Heart right ventricle (tissue), 16 donors: Measurements from ENCODE around the gene SFXN3. TPM values are rescaled to one million over a fixed set of nuclear protein-coding genes. Genes with fewer than 3 reads are reported as not detected.

Experiments used
- ATAC-seq, 8 donors: fragments of 200-7000 bp; cut with Tn5 transposase; one replicate each; pipeline ENCODE4 v1.9.1; 2020; ENCODE audit warnings: mild to moderate bottlenecking in 8 of 8, moderate library complexity in 8 of 8, moderate number of reproducible peaks in 1 of 8
- DNase-seq, 2 donors: peaks; one replicate each; pipeline ENCODE4 v3.0.0-alpha.2; 2020
- H3K27ac ChIP-seq, 10 donors: fragments of 200-600 bp; sonication (generic) in 2 of 10; one replicate each; pipeline versions ENCODE4 v1.5.0 to v1.8.0; 2020 to 2022; ENCODE audit warnings: mild to moderate bottlenecking in 3 of 10
- H3K27me3 ChIP-seq, 7 donors: fragments of 200-600 bp; one replicate each; pipeline ENCODE4 v1.8.0; 2021 to 2022; ENCODE audit warnings: mild to moderate bottlenecking in 2 of 7
- H3K36me3 ChIP-seq, 9 donors: fragments of 200-600 bp; sonication (generic) in 1 of 9; one replicate each; pipeline versions ENCODE4 v1.5.0 to v1.8.0; 2020 to 2022; ENCODE audit warnings: mild to moderate bottlenecking in 2 of 9
- H3K4me1 ChIP-seq, 9 donors: fragments of 200-600 bp; sonication (generic) in 1 of 9; one replicate each; pipeline versions ENCODE4 v1.5.0 to v1.8.0; 2020 to 2022; ENCODE audit warnings: mild to moderate bottlenecking in 4 of 9
- H3K4me3 ChIP-seq, 10 donors: fragments of 200-600 bp; sonication (generic) in 2 of 10; one replicate each; pipeline versions ENCODE4 v1.5.0 to v1.8.0; 2020 to 2022; ENCODE audit warnings: mild to moderate bottlenecking in 7 of 10, moderate library complexity in 2 of 10
- H3K9me3 ChIP-seq, 11 donors: fragments of 200-600 bp in 10 of 11; sonication (generic) in 2 of 11; one replicate each; pipeline versions ENCODE4 v1.5.0 to v1.8.0; 2013 to 2022; ENCODE audit warnings: mild to moderate bottlenecking in 2 of 11, control low read depth in 1 of 11, moderate library complexity in 1 of 11
- CTCF ChIP-seq, 9 donors: fragments of 200-600 bp; sonication (generic) in 2 of 9; IDR thresholded peaks; one replicate each; pipeline versions ENCODE4 v1.5.0 to v1.8.0; 2021 to 2022; ENCODE audit warnings: antibody characterized with exemption in 9 of 9, mild to moderate bottlenecking in 5 of 9, moderate library complexity in 1 of 9
- WGBS, 2 donors: extraction: QIAGEN DNeasy Blood & Tissue Kit; methylation state at CpG; one replicate each; pipeline ENCODE4 v1.1.7; 2013; ENCODE audit warnings: inconsistent platforms in 1 of 2; 5-methylcytosine and 5-hydroxymethylcytosine counted together
- intact Hi-C, 10 donors: fragments of 100-400 bp; cut with DNase I; formaldehyde crosslinking; loops; one replicate each; pipeline versions ENCODE4 v1.11.1 to v1.14.2; 2022
- polyA plus RNA-seq, 2 donors: library from polyadenylated mRNA; stranded (reverse); fragments of 200-250 nt; gene quantifications; one replicate each; pipeline ENCODE4 v1.2.3, GENCODE V29; 2013
- total RNA-seq, 10 donors: library from RNA; stranded (reverse); fragmentation: NEBNext Ultra II Directional in 3 of 10; extraction: Animal tissue kit (Norgen Biotek cat#: 25700) in 3 of 10; gene quantifications; one replicate each; pipeline versions ENCODE4 v1.2.1 to v1.2.4, GENCODE V29; 2021 to 2023
- donor health status: Arrhythmogenic right ventricular cardiomyopathy.
- donor health status: ischemic (EF 13 %, LVEDD 7.1; RV severe dilation, severe dysfunction).
- donor health status: healthy with polysubstance abuse.
- donor health status: DM: no; HTN: yes; CAD: no.
- donor health status: DM: no; HTN: no; CAD: no.
- donor health status: ischemic (EF 25% LVEDD 6.9; RV normal size, moderate dysfunction).
- donor health status: ischemic (EF 25% LVEDD 5.7; RV mildly dilated, moderate dysfunction).
- donor health status: healthy.
- donor health status: DM: yes; HTN: yes; CAD: no.
- donor health status: Ischemic cardiomyopathy.
- donor health status: ischemic (EF 35%, LVEDD 5.7; RV mildly dilated, moderate dysfunction).
- donor health status: nonischemic (EF 11% LVEDD 7.7; RV severe dilation, severe dysfunction).
- donor health status: DM: yes; HTN: yes; CAD: no.
- donor health status: PGD.
- donor health status: ischemic (EF 29% LVEDD 5.4; RV normal size, mild dysfunction).
- donor health status: nonischemic (EF 23%, LVEDD 6.1; RV moderate dilation, normal function).

The SFXN3 gene
- total and polyA plus RNA-seq, 12 donors, result 8.4 to 25.7 (median 15.4) TPM

DNA sequence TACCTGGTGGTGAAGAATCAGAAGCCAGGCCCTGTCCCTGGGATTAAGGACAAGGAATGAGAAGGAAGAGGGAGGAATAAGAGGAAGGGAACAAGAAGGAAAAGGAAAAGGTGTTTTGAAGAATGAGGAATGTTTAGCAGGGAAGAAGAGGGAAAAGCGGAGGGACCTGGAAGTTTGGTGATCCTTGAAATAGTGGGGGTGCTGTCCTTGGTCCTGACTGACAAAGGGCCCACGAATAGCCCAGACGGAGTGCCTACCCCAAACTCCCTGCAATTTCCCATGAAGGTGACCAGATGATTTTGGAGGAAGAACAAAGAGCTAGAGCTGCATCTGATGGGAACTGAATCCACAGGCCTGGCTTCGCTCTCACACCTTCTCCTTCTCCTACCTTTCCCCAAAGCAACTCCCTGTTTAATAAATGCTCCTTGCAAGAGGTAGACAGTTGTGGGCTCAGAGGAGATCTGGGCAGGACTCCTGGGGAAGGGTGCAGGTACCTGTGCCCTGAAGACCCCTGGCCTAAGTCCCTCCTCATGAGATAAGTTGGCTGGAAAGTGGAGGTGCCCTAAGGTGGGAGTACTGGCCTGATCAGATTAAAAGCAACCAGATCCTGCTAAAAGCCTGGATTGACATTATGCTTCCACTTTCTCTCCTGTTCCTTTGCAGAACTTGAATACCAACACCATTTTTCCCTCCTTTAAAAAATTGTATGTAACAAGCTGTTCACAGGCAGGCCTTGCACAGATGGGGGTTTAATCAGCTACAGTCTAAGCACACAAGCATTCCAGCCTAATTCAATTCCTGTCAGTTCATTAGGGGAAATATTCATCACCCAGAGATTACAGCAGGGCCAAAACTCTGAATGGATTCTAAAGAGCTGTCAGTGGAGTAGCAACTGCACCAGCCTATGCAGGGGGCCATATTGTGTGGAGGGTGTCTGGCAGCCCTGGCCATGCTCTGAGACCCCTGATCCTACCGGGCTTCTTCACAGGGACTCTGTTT, 50.2 kb downstream of the SFXN3 start:
- intact Hi-C loops, result no loop called here
- 29 to 34% methylated on average over 5 of the region's 5 CpGs for WGBS, 2 donors

GRCh38 chr10:101085846-101086245, 54.8 kb downstream of the SFXN3 start:
- intact Hi-C loops, result no loop called here
- TF ChIP-seq CTCF (IDR thresholded peaks at IDR 0.05), result no peak
- DNase-seq (no peak), ATAC-seq (no peak)
- H3K27me3 ChIP-seq, result peaks cover 0 to 98% (median 79%) of the 10 kb centered on the region in 7 donors
- no peaks in the 10 kb centered on the region for H3K4me1 ChIP-seq
- no peak overlapping the region for H3K4me3 ChIP-seq
- no peak overlapping the region for H3K27ac ChIP-seq
- 79 to 83% methylated on average over 6 of the region's 6 CpGs for WGBS, 2 donors
- H3K36me3 ChIP-seq, result no peaks in the 10 kb centered on the region
- no peaks in the 10 kb centered on the region for H3K9me3 ChIP-seq

More for the DNA sequence above, 50.2 kb downstream of the SFXN3 start:
- H3K4me3 ChIP-seq, result no peak overlapping the region
- no peak for TF ChIP-seq CTCF (IDR thresholded peaks at IDR 0.05)
- no peaks in the 10 kb centered on the region for H3K4me1 ChIP-seq
- no peaks in the 10 kb centered on the region for H3K9me3 ChIP-seq
- ATAC-seq (peak in 1 of 8 donors; percentile 19), DNase-seq (no peak)
- H3K27ac ChIP-seq, result no peak overlapping the region
- H3K36me3 ChIP-seq, result no peaks in the 10 kb centered on the region
- H3K27me3 ChIP-seq, result peaks cover 0 to 90% (median 70%) of the 10 kb centered on the region in 7 donors

DNA sequence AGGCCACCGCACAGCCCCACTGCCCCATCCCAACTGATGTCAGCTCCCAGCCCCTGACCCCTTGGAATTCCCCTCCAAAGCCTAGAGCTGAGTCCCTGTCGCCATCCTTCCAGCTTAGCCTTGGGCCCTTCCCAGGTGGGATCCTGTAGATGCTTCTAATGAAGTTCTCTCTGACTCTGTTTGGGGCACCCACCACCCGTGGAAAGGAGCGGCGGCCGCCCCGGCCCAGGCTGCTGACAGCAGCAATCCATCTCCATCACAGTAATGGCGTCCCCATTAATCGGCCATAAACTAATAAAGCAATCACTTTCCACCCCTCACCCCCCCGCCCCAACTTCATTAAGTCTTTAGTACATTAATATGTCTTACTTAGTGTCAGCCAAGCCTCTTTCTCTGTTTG, 56.3 kb downstream of the SFXN3 start:
- ATAC-seq, result no peak
- no peaks in the 10 kb centered on the region for H3K9me3 ChIP-seq
- intact Hi-C loops, result no loop called here
- no peaks in the 10 kb centered on the region for H3K4me1 ChIP-seq
- H3K36me3 ChIP-seq, result no peaks in the 10 kb centered on the region
- H3K4me3 ChIP-seq, result no peak overlapping the region
- peaks cover 0 to 100% (median 83%) of the 10 kb centered on the region in 7 donors for H3K27me3 ChIP-seq
- no peak for TF ChIP-seq CTCF (IDR thresholded peaks at IDR 0.05)
- H3K27ac ChIP-seq, result no peak overlapping the region
- 81 to 91% methylated on average over 10 of the region's 10 CpGs for WGBS, 2 donors
- DNase-seq, result no peak

GRCh38 chr10:101087965-101088364, 56.9 kb downstream of the SFXN3 start:
- TF ChIP-seq CTCF (IDR thresholded peaks at IDR 0.05), result no peak
- intact Hi-C loops, result no loop called here
- DNase-seq (no peak), ATAC-seq (no peak)
- H3K9me3 ChIP-seq, result no peaks in the 10 kb centered on the region
- H3K27me3 ChIP-seq, result peaks cover 0 to 100% (median 83%) of the 10 kb centered on the region in 7 donors
- H3K4me1 ChIP-seq, result no peaks in the 10 kb centered on the region
- no peaks in the 10 kb centered on the region for H3K36me3 ChIP-seq
- 42 to 53% methylated on average over 14 of the region's 14 CpGs for whole genome bisulfite sequencing, 2 donors
- H3K4me3 ChIP-seq, result no peak overlapping the region
- H3K27ac ChIP-seq, result no peak overlapping the region
